Peyer's patch (tissue), 4 donors: ENCODE measurements around the gene ZDHHC8.

Source experiments
- POLR2A ChIP-seq, 2 donors: fragments of 450-650 bp; IDR thresholded peaks; one replicate each; pipeline ENCODE4 v1.5.1; 2017; ENCODE audit warnings: antibody characterized with exemption in 2 of 2, mild to moderate bottlenecking in 2 of 2, moderate library complexity in 2 of 2
- TF ChIP-seq, protein P1 (sequence below), 6 experiments: fragments of 450-650 bp in 4 of 6; fragments of 200-600 bp in 2 of 6; sonication (generic) in 1 of 6; IDR thresholded peaks; one replicate each; pipeline ENCODE4 v1.5.1; 2017 to 2019; ENCODE audit warnings: antibody characterized with exemption in 6 of 6, mild to moderate bottlenecking in 3 of 6, moderate library complexity in 1 of 6

- TF ChIP-seq, protein P1, sequence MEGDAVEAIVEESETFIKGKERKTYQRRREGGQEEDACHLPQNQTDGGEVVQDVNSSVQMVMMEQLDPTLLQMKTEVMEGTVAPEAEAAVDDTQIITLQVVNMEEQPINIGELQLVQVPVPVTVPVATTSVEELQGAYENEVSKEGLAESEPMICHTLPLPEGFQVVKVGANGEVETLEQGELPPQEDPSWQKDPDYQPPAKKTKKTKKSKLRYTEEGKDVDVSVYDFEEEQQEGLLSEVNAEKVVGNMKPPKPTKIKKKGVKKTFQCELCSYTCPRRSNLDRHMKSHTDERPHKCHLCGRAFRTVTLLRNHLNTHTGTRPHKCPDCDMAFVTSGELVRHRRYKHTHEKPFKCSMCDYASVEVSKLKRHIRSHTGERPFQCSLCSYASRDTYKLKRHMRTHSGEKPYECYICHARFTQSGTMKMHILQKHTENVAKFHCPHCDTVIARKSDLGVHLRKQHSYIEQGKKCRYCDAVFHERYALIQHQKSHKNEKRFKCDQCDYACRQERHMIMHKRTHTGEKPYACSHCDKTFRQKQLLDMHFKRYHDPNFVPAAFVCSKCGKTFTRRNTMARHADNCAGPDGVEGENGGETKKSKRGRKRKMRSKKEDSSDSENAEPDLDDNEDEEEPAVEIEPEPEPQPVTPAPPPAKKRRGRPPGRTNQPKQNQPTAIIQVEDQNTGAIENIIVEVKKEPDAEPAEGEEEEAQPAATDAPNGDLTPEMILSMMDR (IDR thresholded peaks at IDR 0.05), result no peak
- no peak for TF ChIP-seq POLR2A (IDR thresholded peaks at IDR 0.05)
Observed at GRCh38 chr22:20138868-20139267, 7.3 kb downstream of the ZDHHC8 start.
